Ishikawa (cell line): ENCODE results near the gene ANKUB1.

Experiments used
- CEBPB ChIP-seq: IDR thresholded peaks from 2 replicates; pipeline ENCODE4 v1.6.1; 2012
- CREB1 ChIP-seq: IDR thresholded peaks from 2 replicates; pipeline ENCODE4 v1.6.1; 2012; ENCODE audit warnings: low read depth
- EGR1 ChIP-seq: IDR thresholded peaks from 2 replicates; pipeline ENCODE4 v1.6.1; 2012
- EP300 ChIP-seq: IDR thresholded peaks from 2 replicates; pipeline ENCODE4 v1.6.1; 2012; ENCODE audit warnings: borderline replicate concordance
- FOXM1 ChIP-seq: IDR thresholded peaks from 2 replicates; pipeline ENCODE4 v1.6.1; 2012; ENCODE audit warnings: low read depth, borderline replicate concordance
- MAX ChIP-seq: IDR thresholded peaks from 2 replicates; pipeline ENCODE4 v1.6.1; 2012
- NFIC ChIP-seq: IDR thresholded peaks from 2 replicates; pipeline ENCODE4 v1.6.1; 2012
- RAD21 ChIP-seq: IDR thresholded peaks from 2 replicates; pipeline ENCODE4 v1.6.1; 2012; ENCODE audit warnings: low read depth
- REST ChIP-seq: IDR thresholded peaks from 2 replicates; pipeline ENCODE4 v1.6.1; 2012; ENCODE audit warnings: low read depth, mild to moderate bottlenecking
- TAF1 ChIP-seq: IDR thresholded peaks from 2 replicates; pipeline ENCODE4 v1.6.1; 2012; ENCODE audit warnings: low read depth, mild to moderate bottlenecking
- TCF12 ChIP-seq: IDR thresholded peaks from 2 replicates; pipeline ENCODE4 v1.6.1; 2012; ENCODE audit warnings: low read depth
- TEAD4 ChIP-seq: IDR thresholded peaks from 2 replicates; pipeline ENCODE4 v1.6.1; 2012
- USF1 ChIP-seq: IDR thresholded peaks from 2 replicates; pipeline ENCODE4 v1.6.1; 2012
- YY1 ChIP-seq: IDR thresholded peaks from 2 replicates; pipeline ENCODE4 v1.6.1; 2012; ENCODE audit warnings: low read depth
- ZBTB7A ChIP-seq: IDR thresholded peaks from 2 replicates; pipeline ENCODE4 v1.6.1; 2012; ENCODE audit warnings: low read depth

Gene ANKUB1

GRCh38 chr3:149816311-149816710 lies 24.0 kb upstream of the ANKUB1 start:
- TF ChIP-seq NFIC (no peak), RAD21 (no peak), REST (no peak), TAF1 (no peak), YY1 (no peak), FOXM1 (no peak), MAX (no peak), CREB1 (no peak), TCF12 (no peak), ZBTB7A (no peak), USF1 (no peak), EP300 (no peak), CEBPB (no peak)

- TF ChIP-seq NFIC: no peak
- TF ChIP-seq EGR1: no peak
- no peak for TF ChIP-seq REST
- TF ChIP-seq YY1: no peak
- no peak for TF ChIP-seq RAD21
- TF ChIP-seq EP300: no peak
- no peak for TF ChIP-seq MAX
- no peak for TF ChIP-seq CEBPB
- TF ChIP-seq CREB1: no peak
These were observed 23.4 kb upstream of the ANKUB1 start for GRCh38 chr3:149815728-149816127.

- no peak for TF ChIP-seq YY1
- no peak for TF ChIP-seq RAD21
- TF ChIP-seq MAX: no peak
- no peak for TF ChIP-seq EGR1
- TF ChIP-seq NFIC: no peak
- TF ChIP-seq REST: no peak
- no peak for TF ChIP-seq TCF12
- no peak for TF ChIP-seq TAF1
- TF ChIP-seq ZBTB7A: no peak
These were observed 23.0 kb upstream of the ANKUB1 start for GRCh38 chr3:149815321-149815720.

GRCh38 chr3:149813367-149814281 lies 21.3 kb upstream of the ANKUB1 start:
- TF ChIP-seq REST (peak; percentile 84), EGR1 (no peak), TEAD4 (peak; percentile 27; the same call in 1 of the 2 replicates)
